Left colon (tissue), 2 donors: Measurements from ENCODE around the gene LCN10. TPM values are rescaled to one million over a fixed set of nuclear protein-coding genes. Genes with fewer than 3 reads are reported as not detected.
A peak's percentile ranks its signal among the peaks of the same experiment; 100 is the strongest.

Source experiments
- ATAC-seq: fragments of 200-7000 bp; cut with Tn5 transposase; one replicate; pipeline ENCODE4 v1.9.1; 2020; ENCODE audit warnings: mild to moderate bottlenecking, moderate library complexity
- DNase-seq, 2 donors: peaks; one replicate each; pipeline ENCODE4 v3.0.0-alpha.2; 2020
- intact Hi-C, 2 donors: fragments of 100-400 bp; cut with DNase I in 1 of 2; cut with micrococcal nuclease in 1 of 2; formaldehyde crosslinking; loops; one replicate each; pipeline versions ENCODE4 v1.11.2 to v1.14.0; 2022; cut with DNase I, micrococcal nuclease
- total RNA-seq, 2 donors: library from RNA; stranded (reverse); fragmentation: NEBNext Ultra II Directional; extraction: Animal tissue kit (Norgen Biotek cat#: 25700); gene quantifications; one replicate each; pipeline ENCODE4 v1.2.1, GENCODE V29; 2021
- donor health status: DM: no; HTN: no; CAD: no.
- donor health status: DM: yes; HTN: yes; CAD: no.

The LCN10 gene
- total RNA-seq, 2 donors from 2014 or later: 1.2 to 2.4 TPM

DNA sequence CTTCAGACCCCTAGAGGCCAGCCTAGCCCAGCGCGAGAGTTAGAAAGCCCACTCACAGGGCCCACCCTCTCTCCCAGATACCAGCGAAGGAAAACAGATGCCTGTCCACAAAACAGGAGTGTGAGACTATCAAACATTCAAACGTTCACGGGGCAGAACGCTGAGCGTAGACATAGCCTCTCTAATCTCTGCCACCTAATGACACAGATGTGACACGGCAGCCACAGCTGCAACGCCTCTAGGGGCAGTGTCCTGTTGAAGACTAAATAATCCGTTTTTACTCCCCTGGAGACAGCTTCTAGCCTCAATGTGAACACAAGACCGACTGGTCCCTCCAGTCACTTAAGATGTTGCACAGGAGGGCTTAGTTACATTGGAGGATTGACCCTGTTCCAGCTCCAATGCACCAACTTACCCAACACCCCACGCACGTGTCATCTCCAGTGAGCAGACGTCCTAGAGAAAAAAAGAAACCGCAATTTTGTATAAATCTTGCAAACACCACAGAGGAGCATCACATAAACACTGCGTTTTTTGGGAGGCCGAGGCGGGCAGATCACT, 16.0 kb downstream of the LCN10 start:
- ATAC-seq: peak; percentile 47
- intact Hi-C loops: no loop called here
- DNase-seq: peak in 1 of 2 donors; percentile 55

DNA sequence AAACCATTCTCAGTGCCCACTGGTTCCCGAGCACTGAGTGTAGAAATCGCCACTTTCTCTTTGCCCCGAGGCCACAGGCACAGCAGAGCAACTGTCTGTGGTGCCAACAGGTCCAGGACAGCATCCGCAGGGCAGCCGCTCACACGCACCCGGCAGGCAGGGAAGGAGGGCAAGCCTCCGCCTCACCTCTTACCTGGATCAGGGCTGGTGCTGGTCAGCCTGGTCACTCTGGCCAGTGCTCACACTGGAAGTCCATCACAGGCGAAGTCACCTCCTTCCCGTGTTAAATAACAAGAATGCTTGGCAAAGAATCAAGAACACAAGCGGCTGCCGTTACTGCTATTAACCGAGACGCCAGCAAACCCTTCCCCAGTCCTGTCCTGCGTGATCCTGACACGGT, 16.6 kb downstream of the LCN10 start:
- no peak for ATAC-seq
- intact Hi-C loops: no loop called here
- DNase-seq: no peak

DNA sequence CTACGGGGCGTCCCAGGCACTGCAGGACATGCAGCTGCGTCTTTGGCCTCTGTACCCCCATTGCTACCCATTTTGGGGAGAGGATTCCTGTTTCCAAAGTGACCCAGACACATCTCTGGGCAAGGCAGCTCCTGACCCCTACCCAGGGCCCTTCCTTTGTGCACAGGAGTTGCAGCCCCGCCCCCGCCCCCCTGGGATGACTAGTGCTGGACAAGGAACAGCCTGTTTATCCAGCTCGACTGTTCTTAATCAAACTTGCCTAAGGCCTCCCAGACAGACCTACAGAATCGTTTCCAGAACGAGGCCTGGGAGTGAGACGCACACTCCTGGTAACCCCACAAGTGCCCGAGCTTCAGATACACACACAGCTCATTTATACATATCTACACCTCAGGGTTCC, 17.1 kb downstream of the LCN10 start:
- intact Hi-C loops: no loop called here
- DNase-seq: no peak
- ATAC-seq: no peak

DNA sequence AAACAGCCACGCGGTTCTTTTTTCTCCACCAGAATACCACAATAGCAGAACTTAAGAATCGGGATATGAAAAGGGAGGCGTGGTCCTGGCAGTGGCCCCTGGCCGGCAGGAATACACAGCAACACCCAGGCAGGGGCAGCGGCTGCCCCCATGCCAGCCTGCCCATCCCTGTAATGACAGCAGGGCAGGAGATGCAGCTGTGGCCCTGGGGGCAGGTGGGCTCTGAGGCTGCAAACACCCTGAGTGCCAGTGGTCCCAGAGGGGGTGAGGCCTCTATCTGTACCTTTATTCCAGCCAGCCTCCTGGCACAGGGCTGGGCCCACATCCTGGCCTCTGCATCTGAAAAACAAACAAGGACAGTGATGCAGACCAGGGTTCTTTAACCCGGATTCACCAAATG, 18.0 kb downstream of the LCN10 start:
- DNase-seq (no peak), ATAC-seq (no peak)
- intact Hi-C loops: no loop called here

DNA sequence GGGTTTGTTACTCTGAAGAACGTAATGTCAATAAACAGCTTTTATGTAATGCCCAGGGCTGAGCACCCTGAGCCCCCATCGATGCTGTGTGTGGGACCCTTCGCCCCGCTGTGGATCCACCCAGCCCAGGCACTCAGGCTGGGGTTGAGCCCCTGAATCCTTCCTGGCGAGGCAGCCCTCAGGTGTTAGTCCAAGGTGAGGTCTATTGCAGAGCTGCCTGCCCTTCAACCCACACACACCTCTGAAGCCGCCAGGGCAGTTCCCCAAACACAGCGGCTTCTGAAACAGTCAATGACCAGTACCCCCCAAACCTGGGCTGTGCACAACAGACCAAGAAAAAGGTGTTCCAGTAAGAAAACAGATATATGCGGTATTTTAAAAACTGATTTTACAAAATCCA, 18.8 kb downstream of the LCN10 start:
- no peak for ATAC-seq
- intact Hi-C loops: no loop called here
- no peak for DNase-seq

DNA sequence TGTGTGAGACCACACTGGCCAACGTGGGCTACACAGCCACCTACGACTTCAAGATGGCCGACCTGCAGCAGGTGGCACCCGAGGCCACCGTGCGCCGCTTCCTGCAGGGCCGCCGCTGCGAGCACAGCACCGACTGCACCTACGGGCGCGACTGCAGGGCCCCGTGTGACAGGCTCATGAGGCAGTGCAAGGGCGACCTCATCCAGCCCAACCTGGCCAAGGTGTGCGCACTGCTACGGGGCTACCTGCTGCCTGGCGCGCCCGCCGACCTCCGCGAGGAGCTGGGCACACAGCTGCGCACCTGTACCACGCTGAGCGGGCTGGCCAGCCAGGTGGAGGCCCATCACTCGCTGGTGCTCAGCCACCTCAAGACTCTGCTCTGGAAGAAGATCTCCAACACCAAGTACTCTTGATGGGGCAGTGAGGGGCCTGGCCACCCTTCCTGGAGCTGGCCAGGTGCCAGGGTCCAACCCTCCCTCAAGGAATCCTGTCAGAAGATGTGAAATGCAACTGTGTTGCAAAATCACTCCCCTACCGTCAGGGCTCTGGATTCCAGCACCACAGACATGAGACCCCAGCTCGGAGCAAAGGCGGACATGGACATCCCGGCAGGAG, 19.3 kb downstream of the LCN10 start:
- DNase-seq: no peak
- intact Hi-C loops: no loop called here
- no peak for ATAC-seq

DNA sequence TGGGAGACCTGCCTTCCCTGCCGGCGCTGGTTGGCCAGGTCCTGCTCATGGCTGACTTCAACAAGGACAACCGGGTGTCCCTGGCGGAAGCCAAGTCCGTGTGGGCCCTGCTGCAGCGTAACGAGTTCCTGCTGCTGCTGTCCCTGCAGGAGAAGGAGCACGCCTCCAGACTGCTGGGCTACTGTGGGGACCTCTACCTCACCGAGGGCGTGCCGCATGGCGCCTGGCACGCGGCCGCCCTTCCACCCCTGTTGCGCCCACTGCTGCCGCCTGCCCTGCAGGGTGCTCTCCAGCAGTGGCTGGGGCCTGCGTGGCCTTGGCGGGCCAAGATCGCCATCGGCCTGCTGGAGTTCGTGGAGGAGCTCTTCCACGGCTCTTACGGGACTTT, 19.8 kb downstream of the LCN10 start:
- ATAC-seq (no peak), DNase-seq (no peak)
- intact Hi-C loops: no loop called here

DNA sequence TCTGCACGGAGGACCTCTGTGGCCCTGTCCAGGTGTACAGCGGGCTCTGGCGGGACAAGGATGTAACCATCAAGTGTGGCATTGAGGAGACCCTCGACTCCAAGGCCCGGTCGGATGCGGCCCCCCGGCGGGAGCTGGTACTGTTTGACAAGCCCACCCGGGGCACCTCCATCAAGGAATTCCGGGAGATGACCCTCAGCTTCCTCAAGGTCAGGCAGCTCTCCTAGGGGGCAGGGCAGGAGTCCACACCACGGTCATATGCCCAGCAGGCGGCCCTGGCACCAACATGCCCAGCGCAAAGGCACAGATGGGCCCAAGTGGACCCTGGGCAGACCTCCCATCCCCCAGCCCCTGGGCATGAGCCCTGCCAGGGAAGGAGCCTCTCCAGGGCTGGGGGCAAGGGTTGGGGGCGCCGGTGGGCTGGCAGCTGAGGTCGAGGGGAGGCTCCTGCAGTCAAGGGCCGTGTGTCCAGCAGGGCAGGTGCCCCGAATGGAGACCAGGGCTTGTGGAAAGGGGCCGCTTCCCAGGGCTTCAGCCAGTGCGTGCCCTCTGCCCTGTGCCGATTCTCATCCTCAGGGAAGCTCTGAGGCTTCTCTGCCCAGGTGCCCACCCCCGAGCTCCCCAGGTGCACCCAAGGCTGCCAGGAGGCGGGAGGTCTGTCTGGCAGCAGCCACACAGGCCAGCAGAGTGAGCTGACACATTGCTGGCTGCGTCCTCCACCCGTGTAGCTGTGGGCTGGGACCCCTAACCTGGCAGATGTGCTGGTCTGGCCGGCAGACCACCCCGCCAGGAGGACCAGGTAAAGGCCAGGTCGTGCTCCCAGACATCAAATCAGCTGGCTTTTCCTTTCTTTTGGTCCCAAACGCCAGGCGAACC, 20.4 kb downstream of the LCN10 start:
- intact Hi-C loops: no loop called here
- no peak for DNase-seq
- ATAC-seq: no peak

DNA sequence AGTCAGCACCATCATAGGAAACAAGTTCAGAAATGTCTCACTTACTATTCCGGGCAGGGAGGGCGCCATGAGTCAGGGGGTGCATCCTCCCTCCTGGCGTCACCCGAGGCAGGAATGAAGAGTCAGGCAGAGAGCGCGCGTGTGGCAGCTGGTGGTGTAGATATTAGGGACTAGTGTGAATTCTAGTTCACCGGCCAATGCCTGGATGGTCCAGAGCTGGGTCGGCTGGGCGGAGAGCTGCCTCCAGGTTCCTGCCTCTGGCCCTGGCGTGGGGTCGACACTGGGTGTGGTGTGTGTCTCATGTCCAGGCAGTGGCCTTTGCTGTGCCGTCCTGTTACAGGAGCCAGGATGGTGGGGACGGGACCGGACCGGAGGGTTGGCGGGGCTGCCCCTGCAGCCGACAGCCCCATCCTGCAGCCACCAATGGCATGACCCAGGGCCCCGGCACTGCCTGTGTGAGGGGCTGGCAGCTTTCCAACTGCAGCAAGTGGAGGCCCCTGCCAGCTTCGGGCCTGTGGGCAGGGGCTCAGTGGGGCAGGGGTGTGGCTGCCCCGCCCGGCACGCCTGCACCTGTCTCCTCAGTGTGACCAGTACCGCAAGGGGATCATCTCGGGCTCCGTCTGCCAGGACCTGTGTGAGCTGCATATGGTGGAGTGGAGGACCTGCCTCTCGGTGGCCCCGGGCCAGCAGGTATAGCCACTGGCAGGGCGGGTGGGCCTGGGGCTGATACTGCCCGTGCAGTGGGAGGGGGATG, 21.2 kb downstream of the LCN10 start:
- ATAC-seq: peak; percentile 12
- DNase-seq: no peak
- intact Hi-C loops: no loop called here

DNA sequence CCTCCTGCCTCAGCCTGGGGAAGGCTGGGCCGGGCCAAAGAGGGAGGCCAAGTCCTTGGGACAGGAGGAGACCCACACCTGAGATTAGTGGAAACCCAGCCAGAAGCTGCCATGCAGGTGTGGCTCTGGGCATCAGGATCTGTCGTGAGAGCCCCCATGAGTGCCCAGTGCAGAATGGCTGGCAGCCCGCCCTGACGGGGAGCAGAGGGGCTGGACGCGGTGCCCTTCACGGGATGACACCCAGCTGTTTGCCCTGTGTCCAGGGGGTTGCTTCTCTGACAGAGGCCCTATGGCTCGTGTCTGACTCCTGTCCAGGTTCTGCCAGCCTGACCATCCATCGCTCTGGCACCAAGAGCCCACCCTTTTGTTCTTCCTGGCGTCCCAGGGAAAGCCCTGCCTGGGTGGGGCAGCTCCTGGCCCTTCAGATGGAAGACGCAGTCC, 21.8 kb downstream of the LCN10 start:
- no peak for DNase-seq
- ATAC-seq: peak; percentile 8
- intact Hi-C loops: no loop called here

DNA sequence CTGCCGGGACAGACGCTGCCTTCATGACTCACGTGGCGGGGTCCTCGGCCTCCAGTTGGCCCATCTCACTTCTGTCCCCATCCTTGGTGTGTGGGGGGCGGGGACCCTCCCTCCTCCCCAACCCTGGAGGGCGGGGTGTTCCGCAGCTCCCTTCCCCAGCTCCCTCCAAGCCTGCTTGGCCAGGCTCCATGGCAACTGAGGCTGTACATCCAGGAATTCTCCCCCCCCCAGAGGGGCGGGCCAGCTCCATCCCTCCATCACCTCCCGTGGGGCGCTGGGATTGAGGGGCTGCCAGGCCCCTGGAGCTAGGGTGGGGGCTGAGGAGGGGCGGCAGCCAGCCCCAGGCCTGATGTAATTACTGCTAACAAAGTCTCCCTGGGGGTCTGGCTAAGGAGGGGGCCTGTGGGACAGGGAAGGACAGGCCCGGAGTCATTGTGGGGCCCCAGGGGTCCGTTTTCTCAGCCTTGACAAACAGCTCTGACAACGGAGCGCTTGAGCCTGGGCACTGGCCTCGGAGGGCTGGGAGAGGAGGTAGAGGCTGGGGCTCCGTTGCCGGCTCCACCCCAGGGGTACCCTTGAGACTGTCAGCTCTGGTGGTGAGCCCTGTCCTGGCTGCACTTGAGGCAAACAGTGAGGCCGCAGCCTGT, 22.4 kb downstream of the LCN10 start:
- peak; percentile 2 for ATAC-seq
- no peak for DNase-seq
- intact Hi-C loops: no loop called here

DNA sequence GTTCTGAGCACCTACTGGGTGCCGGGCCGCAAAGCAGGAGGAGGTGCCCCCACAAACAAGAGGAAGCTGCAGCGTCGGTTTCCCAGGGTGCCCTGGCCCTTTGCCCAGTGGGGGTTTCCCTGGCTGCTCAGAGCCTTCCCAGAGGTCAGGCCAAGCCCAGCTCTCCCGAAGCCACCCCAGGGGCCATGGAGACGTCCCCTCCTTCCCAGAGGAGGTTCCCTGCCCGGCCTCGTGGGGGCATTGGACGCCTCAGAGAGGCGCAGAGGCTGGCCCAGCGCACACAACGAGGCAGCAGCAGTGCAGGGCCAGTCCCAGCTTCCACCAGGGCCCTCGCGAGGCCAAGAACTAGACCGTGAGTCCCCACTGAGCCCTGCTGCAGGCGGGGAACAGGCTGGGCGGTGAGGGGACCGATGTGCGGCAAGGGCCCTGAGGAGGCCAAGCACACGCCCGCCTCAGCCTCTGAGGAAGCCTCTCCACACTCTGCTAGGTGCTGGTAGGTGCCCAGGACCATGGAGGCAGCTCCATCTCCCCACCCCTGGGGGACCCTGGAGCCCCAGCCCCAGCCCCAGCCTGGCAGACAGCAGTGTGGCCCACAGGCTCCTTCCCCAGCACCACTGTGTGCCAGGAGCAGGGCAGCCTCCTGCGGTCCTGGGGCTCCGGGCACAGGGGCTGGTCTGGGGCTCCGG, 23.4 kb downstream of the LCN10 start:
- ATAC-seq: peak; percentile 36
- intact Hi-C loops: no loop called here
- DNase-seq: peak in 1 of 2 donors; percentile 38

DNA sequence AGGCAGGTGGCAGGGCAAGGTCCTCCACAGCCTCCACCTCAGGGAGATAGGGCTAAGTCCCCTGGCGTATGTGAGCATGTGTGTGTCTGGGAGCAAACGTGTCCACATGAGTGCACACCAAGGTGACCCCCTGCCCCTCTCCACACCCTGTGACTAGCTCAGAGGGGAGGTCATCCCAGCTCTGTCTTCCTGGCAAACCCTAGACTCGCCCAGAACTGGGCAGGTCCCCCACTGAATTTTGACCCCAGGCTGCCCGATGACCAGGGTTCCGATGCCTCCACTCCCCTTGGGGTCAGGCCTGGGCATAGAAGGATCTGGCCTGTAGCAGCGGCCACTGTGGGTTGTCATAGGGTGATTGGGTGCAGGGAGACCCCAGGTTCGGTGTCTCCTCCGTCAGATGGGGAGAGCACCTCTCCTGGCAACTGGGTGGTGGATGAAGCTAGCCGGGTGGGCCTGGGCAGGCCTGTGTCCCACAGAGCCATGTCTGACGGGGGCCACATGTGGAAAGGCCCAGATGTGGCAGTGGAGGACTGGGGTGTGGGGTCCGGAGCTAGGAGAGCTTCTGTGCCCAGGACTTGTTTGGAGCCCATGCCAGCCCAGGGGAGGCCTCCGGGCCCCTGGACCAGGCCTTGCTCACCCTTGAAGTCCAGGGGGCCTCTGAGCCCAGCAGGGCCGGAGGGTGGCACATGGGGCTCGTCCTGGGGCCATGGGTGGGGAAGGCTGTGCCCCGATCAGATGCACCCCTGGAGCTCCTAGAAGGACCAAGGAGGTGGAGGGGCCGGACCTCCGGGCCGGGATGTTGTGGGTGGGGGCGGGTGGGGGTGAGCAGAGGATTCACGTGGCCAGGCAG, 24.2 kb downstream of the LCN10 start:
- intact Hi-C loops: no loop called here
- peak; percentile 3 for ATAC-seq

DNA sequence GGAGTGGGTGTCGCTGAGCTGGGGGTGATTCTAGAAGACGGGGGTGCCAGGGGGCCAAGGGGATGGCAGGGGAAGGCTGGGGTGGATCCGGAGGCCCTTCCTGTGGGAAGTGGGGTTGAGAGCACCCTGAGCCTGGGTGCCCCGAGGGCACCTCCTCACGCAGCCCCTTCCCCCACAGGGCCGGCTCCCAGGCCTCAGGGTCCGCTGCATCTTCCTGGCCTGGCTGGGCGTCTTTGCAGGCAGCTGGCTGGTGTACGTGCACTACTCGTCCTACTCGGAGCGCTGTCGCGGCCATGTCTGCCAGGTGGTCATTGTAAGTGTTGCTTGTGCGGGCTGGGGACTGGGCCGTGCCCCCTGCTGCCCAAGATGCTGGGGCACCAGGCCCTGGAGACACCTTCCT, 25.3 kb downstream of the LCN10 start:
- intact Hi-C loops: no loop called here

More for the DNA sequence above, 24.2 kb downstream of the LCN10 start:
- DNase-seq: no peak

DNA sequence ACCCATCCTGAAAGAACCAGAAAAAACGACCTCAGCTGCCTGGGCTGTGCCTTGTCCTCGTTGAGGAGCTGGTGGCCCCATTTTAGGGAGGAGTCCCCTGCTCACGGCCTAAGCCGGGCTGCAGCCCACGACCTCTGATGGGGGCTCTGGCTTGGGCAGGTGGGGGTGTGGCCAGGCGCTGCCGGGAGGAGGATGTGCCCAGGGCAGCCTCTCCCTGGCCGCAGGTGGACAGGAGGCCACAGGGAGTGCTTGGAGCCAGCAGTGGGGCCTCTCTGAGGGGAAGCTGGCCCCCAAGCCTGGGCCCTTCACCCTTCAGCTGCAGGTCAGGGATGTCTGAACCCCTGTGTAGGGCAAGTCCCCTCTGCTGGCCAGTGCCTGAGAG, 27.9 kb downstream of the LCN10 start:
- intact Hi-C loops: no loop called here

More for the DNA sequence above, 25.3 kb downstream of the LCN10 start:
- DNase-seq (no peak), ATAC-seq (no peak)

DNA sequence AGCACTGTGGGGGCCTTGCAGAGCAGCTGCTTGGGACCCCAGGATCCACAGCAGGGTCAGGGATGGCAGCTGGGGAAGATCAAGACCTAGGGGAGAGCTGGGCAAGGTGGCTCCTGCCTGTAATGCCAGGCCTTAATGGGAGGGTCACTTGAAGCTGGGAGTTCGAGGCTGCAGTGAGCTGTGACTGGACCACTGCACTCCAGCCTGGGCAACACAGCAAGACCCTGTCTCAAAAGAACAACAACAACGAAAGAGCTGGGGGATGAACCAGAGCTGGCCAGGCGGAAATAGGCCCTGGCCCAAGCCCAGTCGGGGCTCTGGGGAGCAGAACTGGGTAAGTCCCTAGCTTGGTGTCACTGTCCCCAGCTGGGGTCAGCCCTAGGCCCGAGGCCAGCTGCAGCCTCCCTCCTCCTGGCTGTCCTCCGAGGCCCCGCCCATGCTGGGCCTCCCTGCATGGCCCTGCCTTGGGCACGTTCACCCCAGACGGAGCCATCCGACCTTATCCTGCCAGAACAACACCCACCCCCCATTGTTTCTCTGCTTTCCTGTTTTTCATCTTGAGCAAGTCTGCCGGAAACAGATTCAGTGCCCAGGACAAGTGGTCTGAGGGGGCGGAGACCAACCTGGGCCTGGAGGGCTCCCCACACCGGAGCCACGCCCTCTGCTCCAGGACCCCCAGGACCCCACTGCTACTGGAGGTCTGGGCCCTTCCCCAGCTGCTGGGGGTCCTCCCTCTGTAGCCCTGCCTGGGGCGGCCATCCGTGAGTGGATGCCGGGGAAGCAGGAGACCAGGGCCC, 28.4 kb downstream of the LCN10 start:
- intact Hi-C loops: no loop called here
- DNase-seq (no peak), ATAC-seq (no peak)

More for the DNA sequence above, 27.9 kb downstream of the LCN10 start:
- no peak for DNase-seq
- no peak for ATAC-seq

DNA sequence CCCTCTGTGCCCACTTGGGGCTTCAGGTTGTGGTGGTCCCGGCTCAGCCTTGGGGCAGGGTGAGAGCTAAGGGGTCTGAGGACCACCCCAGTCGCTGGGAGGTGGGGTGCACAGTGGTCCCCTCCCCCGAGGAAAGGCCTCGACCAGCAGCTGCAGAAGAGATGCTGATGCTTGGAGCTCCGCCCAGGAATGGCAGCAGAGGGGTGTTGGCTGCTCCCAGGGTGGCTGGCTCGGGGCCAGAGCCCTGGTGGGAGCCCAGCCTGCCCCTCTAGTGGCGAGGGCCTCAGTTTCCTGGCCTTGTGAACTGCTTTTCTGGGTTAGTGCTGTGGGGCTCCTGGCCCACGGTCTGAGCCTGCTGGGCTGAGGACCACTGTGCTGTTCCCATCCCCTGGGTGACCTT, 29.2 kb downstream of the LCN10 start:
- no peak for DNase-seq
- ATAC-seq: no peak
- intact Hi-C loops: no loop called here
